NCI-H187 treated with DMSO at 0.1 percent for 48 hours (cell line): Measurements from ENCODE around the gene SYNPO2.
"Not testable (repeated sequence)": the region's sequence is repeated elsewhere in the genome, so short reads cannot be mapped to it uniquely, and the experiment has no call there.

Experiments
- DNase-seq: peaks from one replicate; lab custom pipeline; 2025; lab: John Stamatoyannopoulos, UW

Gene SYNPO2

GRCh38 chr4:118888666-118889311, at the start of gene SYNPO2:
TSS of gene SYNPO2 (plus strand) at chr4:118888854. CDS start at chr4:118889037, 183 bp downstream.
- DNase-seq: no peak

GRCh38 chr4:118839221-118839927, 49.3 kb upstream of the SYNPO2 start:
- DNase-seq: no peak

GRCh38 chr4:118842055-118842454, 46.6 kb upstream of the SYNPO2 start:
- DNase-seq: no peak

- DNase-seq: no peak
Measured at GRCh38 chr4:118843237-118843636, 45.4 kb upstream of the SYNPO2 start.

GRCh38 chr4:118845552-118846050, 43.1 kb upstream of the SYNPO2 start:
- no peak for DNase-seq

- DNase-seq: no peak
Measured at GRCh38 chr4:118846979-118847378, 41.7 kb upstream of the SYNPO2 start.

- no peak for DNase-seq
Measured at GRCh38 chr4:118848242-118848641, 40.4 kb upstream of the SYNPO2 start.

- DNase-seq: no peak
Measured at GRCh38 chr4:118848901-118849300, 39.8 kb upstream of the SYNPO2 start.

- no peak for DNase-seq
Measured at GRCh38 chr4:118849867-118850487, 38.7 kb upstream of the SYNPO2 start.

GRCh38 chr4:118850488-118851173, 38.0 kb upstream of the SYNPO2 start:
- DNase-seq: no peak

- no peak for DNase-seq
Measured at GRCh38 chr4:118857760-118858159, 30.9 kb upstream of the SYNPO2 start.

GRCh38 chr4:118858779-118859178, 29.9 kb upstream of the SYNPO2 start:
- no peak for DNase-seq

GRCh38 chr4:118865091-118865708, 23.5 kb upstream of the SYNPO2 start:
- peak; percentile 3 for DNase-seq

GRCh38 chr4:118866442-118866841, 22.2 kb upstream of the SYNPO2 start:
- DNase-seq: no peak

- DNase-seq: no peak
Measured at GRCh38 chr4:118867311-118868067, 21.2 kb upstream of the SYNPO2 start.

- DNase-seq: no peak
Measured at GRCh38 chr4:118869808-118870342, 18.8 kb upstream of the SYNPO2 start.

GRCh38 chr4:118872181-118872580, 16.5 kb upstream of the SYNPO2 start:
- no peak for DNase-seq

- no peak for DNase-seq
Measured at GRCh38 chr4:118877797-118878196, 10.9 kb upstream of the SYNPO2 start.

GRCh38 chr4:118878507-118878906, 10.1 kb upstream of the SYNPO2 start:
- not testable (repeated sequence) for DNase-seq

GRCh38 chr4:118879409-118879808, 9.2 kb upstream of the SYNPO2 start:
- no peak for DNase-seq
